Measurements from ENCODE around the gene RPS25.

RPS25 gene

GRCh38 chr11:119049081-119049480 is 30.9 kb upstream of the RPS25 start:
- no peak overlapping the region for H3K4me3 ChIP-seq (ENCODE audit: low read depth, low read length)
- DNase-seq (ENCODE audit: low read depth) = no peak
- TF ChIP-seq CTCF (IDR thresholded peaks at IDR 0.05; ENCODE audit: low read depth, low read length, missing control alignments) = no peak
- in situ Hi-C loops (cut with HindIII; ENCODE audit: low sequenced_read_pairs) = no loop called here

DNA sequence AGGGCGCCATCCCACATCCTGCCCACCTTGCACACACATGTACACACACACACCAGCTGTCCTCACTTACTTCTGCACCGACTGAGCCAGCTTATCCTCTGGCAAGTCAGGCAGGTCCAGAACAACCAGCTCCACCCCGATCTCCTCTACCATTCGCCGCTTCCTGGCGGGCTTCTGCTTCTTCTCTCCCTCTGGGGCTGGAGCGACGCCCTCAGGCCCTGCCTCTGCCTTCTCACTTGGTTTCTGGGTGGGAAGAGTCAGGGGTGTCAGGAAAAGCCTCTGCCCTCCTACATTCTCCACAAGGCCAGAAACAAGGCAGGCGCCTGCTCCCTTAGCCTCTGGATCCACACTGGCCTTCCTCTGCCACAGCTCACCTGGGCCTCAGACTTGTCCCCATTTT is 30.5 kb upstream of the RPS25 start:
- no peak for TF ChIP-seq CTCF (IDR thresholded peaks at IDR 0.05; ENCODE audit: low read depth, low read length, missing control alignments)
- DNase-seq (ENCODE audit: low read depth) = no peak
- in situ Hi-C loops (cut with HindIII; ENCODE audit: low sequenced_read_pairs) = no loop called here
- H3K4me3 ChIP-seq (ENCODE audit: low read depth, low read length) = no peak overlapping the region

- TF ChIP-seq CTCF (IDR thresholded peaks at IDR 0.05; ENCODE audit: low read depth, low read length, missing control alignments) = no peak
- in situ Hi-C loops (cut with HindIII; ENCODE audit: low sequenced_read_pairs) = no loop called here
Observed at GRCh38 chr11:119047205-119047604, 29.1 kb upstream of the RPS25 start.

DNA sequence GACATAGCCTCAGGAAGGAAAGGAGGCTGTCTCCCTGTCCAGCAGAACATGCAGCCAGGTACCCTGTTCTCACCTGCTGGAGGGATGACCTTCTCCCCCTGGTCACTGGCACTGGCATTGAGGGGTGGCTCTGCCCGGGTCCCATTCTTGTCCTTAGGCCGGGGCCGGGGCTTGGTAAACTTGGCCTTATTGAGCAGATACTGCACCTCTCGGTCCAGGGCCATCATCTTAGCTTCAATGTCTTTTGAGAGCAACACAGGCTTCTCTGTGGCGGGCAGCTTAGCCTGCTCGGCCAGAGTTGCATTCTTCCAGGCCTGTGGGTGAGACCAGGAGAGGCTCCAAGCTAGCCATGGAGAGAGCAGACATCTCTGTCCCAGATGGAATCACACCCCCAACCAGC is 28.3 kb upstream of the RPS25 start:
- no peak for DNase-seq (ENCODE audit: low read depth)
- no peak overlapping the region for H3K4me3 ChIP-seq (ENCODE audit: low read depth, low read length)
- in situ Hi-C loops (cut with HindIII; ENCODE audit: low sequenced_read_pairs) = no loop called here
- no peak for TF ChIP-seq CTCF (IDR thresholded peaks at IDR 0.05; ENCODE audit: low read depth, low read length, missing control alignments)

More at GRCh38 chr11:119047205-119047604, 29.1 kb upstream of the RPS25 start:
- H3K4me3 ChIP-seq (ENCODE audit: low read depth, low read length) = no peak overlapping the region
- DNase-seq (ENCODE audit: low read depth) = no peak

DNA sequence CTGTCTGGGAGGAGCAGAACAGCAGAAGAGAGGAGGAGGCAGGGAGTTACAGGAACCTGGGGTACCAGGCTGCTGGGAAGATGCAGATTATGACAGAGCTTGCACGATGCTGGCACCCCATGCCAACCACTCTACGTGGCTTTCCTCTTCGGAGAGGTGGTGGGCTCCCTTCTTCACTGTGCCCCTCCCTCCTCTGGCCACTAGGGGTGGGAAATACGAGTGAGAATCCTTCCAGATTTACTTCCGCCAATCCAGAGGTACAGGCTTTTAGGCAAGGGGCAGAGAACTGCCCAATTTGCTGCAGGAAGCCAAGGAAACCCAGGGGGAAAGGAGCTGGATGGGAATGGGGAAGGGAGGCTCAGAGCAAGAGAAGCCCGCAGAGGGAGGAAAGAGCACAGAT is 26.6 kb upstream of the RPS25 start:
- no peak for DNase-seq (ENCODE audit: low read depth)
- no peak overlapping the region for H3K4me3 ChIP-seq (ENCODE audit: low read depth, low read length)
- in situ Hi-C loops (cut with HindIII; ENCODE audit: low sequenced_read_pairs) = no loop called here
- peak; percentile 36 for TF ChIP-seq CTCF (IDR thresholded peaks at IDR 0.05; ENCODE audit: low read depth, low read length, missing control alignments)

- no peak for DNase-seq (ENCODE audit: low read depth)
- TF ChIP-seq CTCF (IDR thresholded peaks at IDR 0.05; ENCODE audit: low read depth, low read length, missing control alignments) = no peak
- no peak overlapping the region for H3K4me3 ChIP-seq (ENCODE audit: low read depth, low read length)
- in situ Hi-C loops (cut with HindIII; ENCODE audit: low sequenced_read_pairs) = no loop called here
Observed at GRCh38 chr11:119042927-119043326, 24.8 kb upstream of the RPS25 start.
